ENCODE results near the gene PDRG1. TPM values are rescaled to one million over a fixed set of nuclear protein-coding genes. Genes with fewer than 3 reads are reported as not detected.

The PDRG1 gene
- polyA plus RNA-seq, 1 of the 3 experiments (the other 2 are of a cell fraction): 18.9 TPM

DNA sequence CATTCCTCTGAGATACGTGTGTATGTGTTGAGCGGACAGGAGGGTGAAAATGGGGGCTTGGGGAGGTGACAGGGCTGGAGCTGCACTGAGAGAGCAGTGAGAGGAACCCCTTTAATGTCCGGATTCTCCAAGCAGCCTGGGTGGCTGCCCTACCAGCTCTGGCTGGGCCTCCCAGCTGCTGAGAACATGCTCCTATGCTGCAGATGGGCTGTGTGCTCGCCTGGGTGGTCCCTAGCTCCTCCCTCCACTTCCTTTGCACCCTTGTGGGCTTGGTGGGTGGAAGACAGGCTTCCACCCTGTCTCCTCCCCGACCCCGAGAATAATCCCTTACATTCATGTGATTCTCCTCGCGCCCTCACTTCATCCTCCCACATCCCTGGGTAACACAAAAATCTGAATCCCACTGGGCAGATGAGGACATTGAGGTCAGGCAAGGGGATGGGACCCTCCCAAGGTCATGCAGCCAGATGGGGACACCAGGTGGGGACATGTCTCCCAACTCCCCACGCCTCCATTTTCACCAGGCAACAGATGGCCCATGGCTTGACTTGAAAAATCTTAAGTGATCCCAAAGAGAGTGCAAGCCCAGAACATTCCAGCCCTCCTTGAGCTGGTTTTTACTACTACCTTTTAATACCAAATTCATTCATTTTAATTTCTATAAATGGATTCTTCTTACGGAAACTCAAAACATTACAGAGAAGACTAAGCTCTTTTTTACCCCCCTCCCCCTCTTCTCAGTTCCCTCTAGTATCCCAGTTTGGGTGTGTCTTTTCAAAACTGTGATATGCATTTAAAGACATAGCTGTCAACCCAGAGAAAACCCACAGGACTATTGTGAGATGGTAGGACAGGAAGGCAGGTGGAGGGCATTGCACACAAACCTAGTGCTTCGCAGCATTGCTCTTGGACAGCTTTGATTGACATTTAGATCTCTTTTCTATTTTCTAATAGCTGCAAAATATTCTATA, 5.0 kb upstream of the PDRG1 start:
- H2AFZ ChIP-seq (ENCODE audit: low read depth): no peak overlapping the region
- POLR2A ChIA-PET: no interaction called here
- no peak for DNase-seq
- 29% methylated on average over 11 of the region's 11 CpGs for whole genome bisulfite sequencing (ENCODE audit: low lambda C conversion rate)
- no peaks in the 10 kb centered on the region for H3K9me3 ChIP-seq
- TF ChIP-seq TEAD4 (IDR thresholded peaks at IDR 0.05; ENCODE audit: borderline replicate concordance, insufficient read depth): no peak
- TF ChIP-seq MEF2A (IDR thresholded peaks at IDR 0.05; ENCODE audit: borderline replicate concordance, low read depth): no peak
- no peak for TF ChIP-seq MXI1 (IDR thresholded peaks at IDR 0.05; ENCODE audit: low read depth, low read length)
- no peak for TF ChIP-seq SMC3 (IDR thresholded peaks at IDR 0.05; ENCODE audit: low read depth, low read length)
- TF ChIP-seq EZH2phosphoT487 (IDR thresholded peaks at IDR 0.05; ENCODE audit: borderline replicate concordance, low read depth): no peak
- no peak for TF ChIP-seq ZBTB33 (IDR thresholded peaks at IDR 0.05; ENCODE audit: borderline replicate concordance, low read depth)
- no peak for TF ChIP-seq USF1 (IDR thresholded peaks at IDR 0.05; ENCODE audit: borderline replicate concordance, low read depth)
- TF ChIP-seq TCF12 (IDR thresholded peaks at IDR 0.05): no peak
- no peak for TF ChIP-seq TAF1 (IDR thresholded peaks at IDR 0.05; ENCODE audit: borderline replicate concordance, low read depth, low read length)
- no peak overlapping the region for H3K4me2 ChIP-seq
- H3K27me3 ChIP-seq (ENCODE audit: insufficient read depth): peaks cover 26% of the 10 kb centered on the region
- no peaks in the 10 kb centered on the region for H3F3A ChIP-seq (replicated peaks; ENCODE audit: insufficient read depth)
- no peaks in the 10 kb centered on the region for H3K79me2 ChIP-seq (ENCODE audit: insufficient read depth)
- CTCF ChIA-PET: interaction anchor here (0.5 to 2.7 kb wide), 4 partner anchors 21 to 1792 kb away, joined by 3 to 19 read pairs (median 4); no protein-coding TSS in a partner anchor
- H3K9me2 ChIP-seq: no peaks in the 10 kb centered on the region
- no peak overlapping the region for H3K4me3 ChIP-seq (ENCODE audit: low read depth in 2 of 2, low read length in 1 of 2)
- no peak overlapping the region for H3K9ac ChIP-seq
- H3K27ac ChIP-seq (ENCODE audit: low read depth in 2 of 2, low read length in 1 of 2): no peak overlapping the region
- H3K4me1 ChIP-seq (ENCODE audit: control insufficient read depth in 1 of 2, insufficient read depth in 2 of 2, low read depth in 1 of 2, low read length in 1 of 2): no peaks in the 10 kb centered on the region
- no peaks in the 10 kb centered on the region for H4K20me1 ChIP-seq (ENCODE audit: insufficient read depth)
- H3K36me3 ChIP-seq (replicated peaks in 1 of 2; ENCODE audit: control insufficient read depth in 1 of 2, insufficient read depth in 2 of 2, low read length in 1 of 2): no peaks in the 10 kb centered on the region

DNA sequence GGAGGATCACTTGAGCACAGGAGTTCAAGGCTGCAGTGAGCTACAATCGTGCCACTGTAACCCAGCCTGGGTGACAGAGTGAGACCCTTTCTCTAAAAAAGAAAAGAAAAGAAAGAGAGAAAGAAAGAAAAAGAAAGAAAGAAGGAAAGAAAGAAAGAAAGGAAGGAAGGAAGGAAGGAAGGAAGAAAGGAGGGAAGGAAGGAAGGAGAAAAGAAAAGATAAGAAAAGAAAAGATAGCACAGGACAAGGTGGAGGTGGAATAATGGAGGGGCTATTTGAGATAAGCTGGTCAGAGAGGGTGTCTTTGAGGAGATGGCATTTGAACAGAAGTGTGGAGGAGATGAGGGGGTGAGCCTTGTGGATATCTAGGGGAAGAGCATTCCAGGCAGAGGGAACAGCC, 2.7 kb upstream of the PDRG1 start:
- Histone ChIP-seq H3K9me3 (no peaks in the 10 kb centered on the region), H3K4me1 (ENCODE audit: control insufficient read depth in 1 of 2, insufficient read depth in 2 of 2, low read depth in 1 of 2, low read length in 1 of 2) (peaks cover 7 to 12% of the 10 kb centered on the region in 2 experiments; a peak in 3 of 4 replicates), H3K4me2 (no peak overlapping the region), H3K79me2 (ENCODE audit: insufficient read depth) (peaks cover 23% of the 10 kb centered on the region), H4K20me1 (ENCODE audit: insufficient read depth) (peaks cover 10% of the 10 kb centered on the region; the same call in 1 of the 2 replicates), H3K36me3 (replicated peaks in 1 of 2; ENCODE audit: control insufficient read depth in 1 of 2, insufficient read depth in 2 of 2, low read length in 1 of 2) (peaks cover 0 to 2% of the 10 kb centered on the region in 2 experiments), H3F3A (replicated peaks; ENCODE audit: insufficient read depth) (no peaks in the 10 kb centered on the region), H3K4me3 (ENCODE audit: low read depth in 2 of 2, low read length in 1 of 2) (no peak overlapping the region), H3K9ac (no peak overlapping the region), H3K9me2 (no peaks in the 10 kb centered on the region), H3K27ac (ENCODE audit: low read depth in 2 of 2, low read length in 1 of 2) (no peak overlapping the region), H3K27me3 (ENCODE audit: insufficient read depth) (peaks cover 16% of the 10 kb centered on the region; the same call in 1 of the 2 replicates), H2AFZ (ENCODE audit: low read depth) (no peak overlapping the region)
- ChIA-PET CTCF (interaction anchor here (1.6 to 5.7 kb wide), 4 partner anchors 77 to 132 kb away, joined by 7 to 158 read pairs (median 36); no protein-coding TSS in a partner anchor), POLR2A (no interaction called here)
- DNase-seq: no peak
- 0% methylated on average over 1 of the region's 1 CpG for WGBS (ENCODE audit: low lambda C conversion rate)
- TF ChIP-seq FOXJ3 (CRISPR knock-in tag; IDR thresholded peaks at IDR 0.05) (no peak), ZBTB33 (IDR thresholded peaks at IDR 0.05; ENCODE audit: borderline replicate concordance, low read depth) (no peak), MXI1 (IDR thresholded peaks at IDR 0.05; ENCODE audit: low read depth, low read length) (no peak), RAD21 (IDR thresholded peaks at IDR 0.05; ENCODE audit: low read length) (no peak), ELF1 (IDR thresholded peaks at IDR 0.05) (no peak), POLR2AphosphoS5 (IDR thresholded peaks at IDR 0.05; ENCODE audit: low read depth, low read length) (no peak), RXRA (IDR thresholded peaks at IDR 0.05; ENCODE audit: borderline replicate concordance, low read depth) (no peak)
- TF ChIP-seq, protein P1, sequence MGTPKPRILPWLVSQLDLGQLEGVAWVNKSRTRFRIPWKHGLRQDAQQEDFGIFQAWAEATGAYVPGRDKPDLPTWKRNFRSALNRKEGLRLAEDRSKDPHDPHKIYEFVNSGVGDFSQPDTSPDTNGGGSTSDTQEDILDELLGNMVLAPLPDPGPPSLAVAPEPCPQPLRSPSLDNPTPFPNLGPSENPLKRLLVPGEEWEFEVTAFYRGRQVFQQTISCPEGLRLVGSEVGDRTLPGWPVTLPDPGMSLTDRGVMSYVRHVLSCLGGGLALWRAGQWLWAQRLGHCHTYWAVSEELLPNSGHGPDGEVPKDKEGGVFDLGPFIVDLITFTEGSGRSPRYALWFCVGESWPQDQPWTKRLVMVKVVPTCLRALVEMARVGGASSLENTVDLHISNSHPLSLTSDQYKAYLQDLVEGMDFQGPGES (IDR thresholded peaks at IDR 0.05; ENCODE audit: low read depth, low read length): no peak

All from SK-N-SH (cell line).